SH-SY5Y (cell line): ENCODE results near the gene SLC38A3.

ENCODE experiments used
- GATA2 ChIP-seq: IDR thresholded peaks from 2 replicates; pipeline ENCODE4 v1.6.1; 2011; ENCODE audit warnings: mild to moderate bottlenecking, low read depth, low read length
- GATA3 ChIP-seq: IDR thresholded peaks from 2 replicates; pipeline ENCODE4 v1.6.1; 2011; ENCODE audit warnings: low read depth, mild to moderate bottlenecking, low read length, moderate library complexity

The SLC38A3 gene

GRCh38 chr3:50174517-50174895 lies 30.6 kb upstream of the SLC38A3 start:
- TF ChIP-seq GATA2: no peak
- no peak for TF ChIP-seq GATA3

- no peak for TF ChIP-seq GATA2
- no peak for TF ChIP-seq GATA3
Observed at GRCh38 chr3:50174947-50175524, 30.0 kb upstream of the SLC38A3 start.

GRCh38 chr3:50177346-50177745 lies 27.7 kb upstream of the SLC38A3 start:
- TF ChIP-seq GATA3 (no peak), GATA2 (no peak)

GRCh38 chr3:50179710-50180109 lies 25.4 kb upstream of the SLC38A3 start:
- TF ChIP-seq GATA3 (no peak), GATA2 (no peak)

GRCh38 chr3:50181985-50182384 lies 23.1 kb upstream of the SLC38A3 start:
- no peak; the same call in 1 of the 2 replicates for TF ChIP-seq GATA3
- TF ChIP-seq GATA2: peak; percentile 97

- TF ChIP-seq GATA2 (no peak), GATA3 (no peak)
Observed at GRCh38 chr3:50182533-50183099, 22.5 kb upstream of the SLC38A3 start.

GRCh38 chr3:50183755-50184154 lies 21.3 kb upstream of the SLC38A3 start:
- no peak for TF ChIP-seq GATA2
- no peak for TF ChIP-seq GATA3

GRCh38 chr3:50184242-50184978 lies 20.7 kb upstream of the SLC38A3 start:
- TF ChIP-seq GATA2 (no peak), GATA3 (no peak)

- TF ChIP-seq GATA2 (no peak; the same call in 1 of the 2 replicates), GATA3 (no peak)
Observed at GRCh38 chr3:50185230-50185629, 19.8 kb upstream of the SLC38A3 start.

- no peak for TF ChIP-seq GATA2
- no peak for TF ChIP-seq GATA3
Observed at GRCh38 chr3:50186096-50186495, 19.0 kb upstream of the SLC38A3 start.

- TF ChIP-seq GATA3: no peak
Observed at GRCh38 chr3:50187750-50188149, 17.3 kb upstream of the SLC38A3 start.

- TF ChIP-seq GATA3: no peak
- TF ChIP-seq GATA2: no peak
Observed at GRCh38 chr3:50189274-50189673, 15.8 kb upstream of the SLC38A3 start.

GRCh38 chr3:50189989-50190388 lies 15.1 kb upstream of the SLC38A3 start:
- TF ChIP-seq GATA2 (no peak), GATA3 (no peak)

GRCh38 chr3:50190936-50191660 lies 14.0 kb upstream of the SLC38A3 start, which contains the start of gene GNAT1:
Gene GNAT1, plus strand, starts transcription at chr3:50191610. Its CDS starts 116 bp downstream, at chr3:50191726.
- no peak for TF ChIP-seq GATA3
- TF ChIP-seq GATA2: no peak

- TF ChIP-seq GATA2 (no peak), GATA3 (no peak)
Observed at GRCh38 chr3:50192124-50192523, 12.9 kb upstream of the SLC38A3 start.

- TF ChIP-seq GATA3: no peak
- TF ChIP-seq GATA2: no peak
Observed at GRCh38 chr3:50192689-50193141, 12.4 kb upstream of the SLC38A3 start.

GRCh38 chr3:50193286-50193685 lies 11.8 kb upstream of the SLC38A3 start:
- no peak for TF ChIP-seq GATA3
